Posterior cingulate gyrus (tissue), 11 donors: ENCODE results near the gene DMXL2.
A peak's percentile ranks its signal among the peaks of the same experiment; 100 is the strongest.
"Not testable (repeated sequence)": the region's sequence is repeated elsewhere in the genome, so short reads cannot be mapped to it uniquely, and the experiment has no call there.

ENCODE experiments used
- DNase-seq, 10 donors: peaks; one replicate each; pipeline versions ENCODE4 v3.0.0 to v3.0.0-alpha.2; 2020 to 2021; ENCODE audit warnings: mixed read lengths in 3 of 10
- intact Hi-C: fragments of 100-400 bp; cut with DNase I; formaldehyde crosslinking; loops from one replicate; pipeline ENCODE4 v1.15.1; 2023

DMXL2 gene

DNA sequence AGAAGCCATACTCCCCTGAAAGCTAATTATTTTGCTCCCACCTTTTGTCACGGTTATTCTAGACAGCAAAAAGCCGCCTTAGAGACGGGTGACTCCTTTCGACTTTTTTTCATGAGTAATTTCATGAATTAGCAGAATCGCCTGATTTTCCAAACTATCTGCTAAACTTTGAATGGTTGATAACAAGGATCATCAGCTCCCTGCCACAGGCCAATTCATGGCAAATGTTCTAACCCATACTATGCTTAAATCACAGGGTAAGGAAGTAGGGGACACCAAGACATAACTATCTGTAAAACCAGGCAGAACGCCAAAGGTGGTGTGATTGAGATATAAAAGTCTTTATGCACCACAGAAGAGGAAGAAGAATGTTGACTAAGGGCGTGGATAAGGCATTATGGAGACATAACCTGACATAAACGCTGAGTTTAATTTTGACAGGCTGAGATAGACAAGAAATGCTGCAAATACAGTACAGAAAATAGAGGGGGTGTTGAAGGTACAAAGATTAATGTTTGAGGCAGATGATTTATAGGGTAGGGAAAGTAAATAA, 891 bp upstream of the DMXL2 start:
- intact Hi-C loops, result loop anchor here (5.0 kb wide), 2 partner anchors 54 to 129 kb away; partner anchors contain the start of gene TMOD2
- no peak for DNase-seq

DNA sequence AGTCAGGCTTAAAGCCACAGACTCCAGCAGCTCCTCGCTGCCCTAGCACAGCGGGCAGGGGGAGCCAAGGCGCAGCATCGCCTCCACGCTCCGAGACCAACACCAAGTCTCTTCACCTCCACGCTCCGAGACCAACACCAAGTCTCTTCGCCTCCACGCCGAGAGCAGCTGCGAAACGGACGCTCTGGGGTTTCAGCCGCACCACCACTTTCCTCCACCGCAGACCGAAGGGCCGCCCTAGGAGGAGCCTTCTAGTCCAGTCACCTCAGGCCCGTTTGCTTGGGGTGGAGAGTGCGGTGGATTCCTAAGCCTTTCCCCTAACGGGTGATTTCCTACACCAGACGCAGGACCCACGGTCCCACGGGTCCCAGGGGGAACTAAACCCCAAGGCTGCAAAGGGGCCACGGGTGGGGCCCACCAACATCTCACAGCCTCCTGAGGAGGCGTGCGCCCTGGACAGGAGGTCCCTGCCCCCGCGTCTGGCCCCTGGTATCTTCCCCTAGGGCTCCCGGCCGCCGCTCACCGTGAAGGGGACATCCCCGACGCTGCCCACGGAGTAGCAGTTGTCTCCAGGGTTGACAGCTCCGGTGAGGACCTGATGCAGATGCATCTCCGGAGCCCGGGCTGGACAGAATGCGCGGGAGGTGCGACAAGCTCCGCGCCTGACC, 501 bp downstream of the DMXL2 start:
- intact Hi-C loops, result loop anchor here (5.0 kb wide), 2 partner anchors 55 to 130 kb away; partner anchors contain the start of gene TMOD2
- DNase-seq, result peak; percentile 42 to 92 (median 56)

DNA sequence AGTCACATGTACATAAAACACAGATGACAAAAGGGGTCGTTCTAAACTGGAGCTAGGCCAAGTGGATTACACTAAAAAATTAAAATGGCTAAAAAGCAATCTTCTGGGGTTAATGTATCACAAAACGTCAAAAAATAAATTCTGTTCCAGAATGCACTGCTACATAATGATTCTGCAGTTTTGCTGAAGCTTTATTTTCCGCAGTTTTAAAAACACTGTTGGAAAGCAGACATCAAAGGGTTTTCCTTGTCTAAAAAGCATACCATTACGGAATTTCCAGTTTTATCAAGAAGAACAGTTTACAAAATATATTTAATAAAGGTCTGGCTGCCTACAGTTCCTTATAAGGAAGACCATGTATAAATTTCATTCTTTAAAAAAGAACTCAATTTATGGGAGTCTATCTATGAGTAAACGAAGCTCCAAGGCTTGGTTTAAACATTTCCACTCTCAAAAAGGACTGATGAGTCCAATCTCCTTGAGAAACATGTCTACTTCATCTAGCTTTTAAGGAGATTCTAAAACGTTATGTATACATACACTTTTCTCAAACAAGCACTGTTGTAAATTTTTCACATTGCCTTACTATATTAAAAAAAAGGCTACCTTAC, 1.3 kb downstream of the DMXL2 start:
- intact Hi-C loops, result loop anchor here (5.0 kb wide), 2 partner anchors 56 to 131 kb away; partner anchors contain the start of gene TMOD2

DNA sequence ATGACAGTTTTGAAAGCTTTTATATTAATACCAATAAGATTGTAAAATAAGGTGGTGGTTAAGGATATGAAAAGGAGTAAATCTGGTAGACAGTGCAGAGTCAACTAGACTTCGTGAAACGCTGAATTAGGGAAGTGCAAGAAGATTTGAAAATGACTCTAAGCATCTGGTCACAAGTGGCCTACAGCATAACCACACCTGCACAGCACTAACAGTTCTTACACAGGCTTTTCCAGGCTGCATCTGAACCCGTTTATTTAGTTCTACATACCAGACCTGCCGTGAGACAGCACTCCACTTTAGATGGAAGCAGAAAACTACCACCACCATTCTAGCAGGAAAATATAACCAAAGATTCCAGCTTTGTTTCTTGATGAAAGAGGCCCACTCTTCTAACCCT, 1.9 kb downstream of the DMXL2 start:
- no peak for DNase-seq
- intact Hi-C loops, result loop anchor here (5.0 kb wide), 2 partner anchors 57 to 132 kb away; partner anchors contain the start of gene TMOD2

More for the DNA sequence above, 1.3 kb downstream of the DMXL2 start:
- DNase-seq, result no peak

DNA sequence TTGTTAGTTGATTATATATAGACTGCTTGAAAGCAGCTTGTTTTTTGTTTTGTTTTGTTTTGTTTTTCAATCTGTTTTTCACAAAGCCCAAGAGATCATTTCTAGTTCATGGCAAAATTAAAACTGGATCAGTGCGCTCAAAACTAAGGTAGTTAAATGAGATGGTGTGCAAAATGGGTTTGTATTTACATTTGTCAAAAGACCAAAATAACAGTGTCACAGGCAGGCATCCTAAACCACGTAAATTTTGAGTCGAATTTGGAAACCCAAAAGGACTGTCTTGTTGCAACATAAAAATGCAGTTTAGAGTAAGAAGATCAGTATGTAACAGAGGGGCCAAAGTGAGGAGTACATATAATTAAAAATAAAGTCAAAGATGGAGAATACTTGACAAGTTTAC, 2.4 kb downstream of the DMXL2 start:
- intact Hi-C loops, result loop anchor here (5.0 kb wide), 2 partner anchors 57 to 132 kb away; partner anchors contain the start of gene TMOD2
- DNase-seq, result no peak

DNA sequence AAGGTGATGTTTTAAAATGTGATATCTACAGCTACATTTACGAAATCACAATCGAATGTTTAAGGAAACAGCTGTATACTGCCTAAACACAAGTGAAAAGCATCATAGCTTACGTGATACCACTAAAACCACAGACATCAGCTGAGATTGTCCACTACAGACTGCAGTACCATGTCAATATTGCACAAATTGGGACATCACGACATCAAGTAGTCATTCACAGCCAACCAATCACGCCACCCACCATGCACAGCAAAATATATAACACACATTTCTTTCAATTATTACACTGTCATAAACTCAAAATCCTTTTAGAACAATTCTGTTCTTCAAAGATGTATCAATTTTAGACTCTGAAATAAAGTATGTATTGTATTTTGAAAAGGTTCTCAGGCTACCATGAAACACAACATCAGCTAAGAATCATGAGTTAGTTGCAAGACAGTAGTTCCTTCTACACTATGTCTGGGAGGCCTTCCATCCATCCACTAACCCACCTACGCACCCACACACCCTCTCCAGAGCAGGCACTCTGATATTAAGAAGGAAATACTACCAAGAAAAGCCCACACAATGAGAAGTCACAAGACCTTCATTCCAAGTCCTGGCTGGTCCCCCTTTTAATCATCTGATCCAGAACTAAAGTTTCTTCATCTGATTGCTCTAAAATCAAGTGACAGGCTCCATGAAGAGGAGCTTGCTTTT, 3.1 kb downstream of the DMXL2 start:
- DNase-seq, result peak in 1 of 10 donors; percentile 61
- intact Hi-C loops, result loop anchor here (5.0 kb wide), 2 partner anchors 58 to 133 kb away; partner anchors contain the start of gene TMOD2

DNA sequence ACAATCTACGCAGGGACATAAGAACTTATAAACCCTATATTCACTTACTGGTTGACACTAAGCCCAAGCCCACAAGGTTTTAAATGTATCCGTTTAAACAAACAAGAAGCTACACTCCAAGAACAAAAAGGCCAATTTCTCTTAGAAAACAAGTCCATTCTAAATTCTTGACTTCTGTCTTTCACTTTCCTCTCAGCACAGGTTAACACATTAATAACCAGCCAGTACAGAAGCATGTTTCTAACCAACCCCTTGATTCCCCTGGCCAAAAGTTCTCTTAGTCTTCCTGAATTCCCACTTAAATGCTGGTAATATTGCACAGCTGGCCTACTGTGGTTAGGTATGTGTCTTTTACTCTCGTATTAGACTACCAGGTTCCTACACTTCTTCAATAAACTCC, 4.7 kb downstream of the DMXL2 start:
- intact Hi-C loops, result no loop called here

DNA sequence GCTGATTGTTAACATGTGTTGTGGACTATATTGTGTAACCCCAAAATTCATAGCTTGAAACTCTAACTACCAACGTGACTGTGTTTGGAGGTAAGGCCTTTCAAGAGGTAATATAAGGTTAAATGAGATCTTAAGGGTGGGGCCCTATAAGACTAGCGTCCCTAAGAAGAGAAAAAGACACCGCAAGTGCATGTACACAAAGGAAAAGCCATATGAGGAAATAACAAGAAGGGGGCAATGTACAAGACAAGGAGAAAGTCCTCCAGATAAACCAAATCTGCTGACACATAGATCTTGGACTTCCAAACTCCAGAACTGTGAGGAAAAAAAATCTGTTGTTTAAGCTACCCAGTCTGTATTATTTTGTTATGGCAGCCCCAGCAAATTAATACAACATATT, 8.6 kb downstream of the DMXL2 start:
- DNase-seq, result no peak
- intact Hi-C loops, result no loop called here

More for the DNA sequence above, 4.7 kb downstream of the DMXL2 start:
- no peak for DNase-seq

DNA sequence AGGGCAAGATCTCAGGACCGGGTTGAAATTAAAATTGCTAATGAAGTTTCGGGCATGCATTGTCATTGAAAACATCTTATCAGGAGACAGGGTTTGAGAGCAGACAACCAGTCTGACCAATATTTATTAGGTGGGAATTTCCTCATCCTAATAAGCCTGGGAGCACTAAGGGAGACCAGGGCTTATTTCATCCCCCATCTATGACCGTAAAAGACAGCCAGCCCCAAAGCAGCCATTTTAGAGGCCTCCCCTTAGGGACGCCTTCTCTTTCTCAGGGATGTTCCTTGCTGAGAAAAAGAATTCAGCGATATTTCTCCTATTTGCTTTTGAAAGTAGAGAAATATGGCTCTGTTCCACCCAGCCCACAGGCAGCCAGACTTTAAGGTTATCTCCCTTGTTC, 9.9 kb downstream of the DMXL2 start:
- DNase-seq, intact Hi-C loops: not testable (repeated sequence)

DNA sequence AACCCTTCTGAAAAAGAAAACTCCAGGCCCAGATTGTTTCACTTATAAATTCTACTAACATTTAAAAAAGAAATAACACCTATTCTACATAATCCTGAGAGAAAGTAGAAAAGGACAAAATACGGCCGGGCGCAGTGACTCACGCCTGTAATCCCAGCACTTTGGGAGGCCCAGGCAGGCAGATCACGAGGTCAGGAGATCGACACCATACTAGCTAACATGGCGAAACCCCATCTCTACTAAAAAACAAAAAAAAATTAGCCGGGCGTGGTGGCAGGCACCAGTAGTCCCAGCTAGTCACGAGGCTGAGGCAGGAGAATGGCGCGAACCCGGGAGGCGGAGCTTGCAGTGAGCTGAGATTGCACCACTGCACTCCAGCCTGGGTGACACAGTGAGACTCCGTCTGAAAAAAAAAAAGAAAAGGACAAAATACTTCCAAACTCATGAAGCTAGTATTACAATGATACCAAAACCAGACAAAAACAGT, 19.1 kb downstream of the DMXL2 start:
- intact Hi-C loops, DNase-seq: not testable (repeated sequence)

DNA sequence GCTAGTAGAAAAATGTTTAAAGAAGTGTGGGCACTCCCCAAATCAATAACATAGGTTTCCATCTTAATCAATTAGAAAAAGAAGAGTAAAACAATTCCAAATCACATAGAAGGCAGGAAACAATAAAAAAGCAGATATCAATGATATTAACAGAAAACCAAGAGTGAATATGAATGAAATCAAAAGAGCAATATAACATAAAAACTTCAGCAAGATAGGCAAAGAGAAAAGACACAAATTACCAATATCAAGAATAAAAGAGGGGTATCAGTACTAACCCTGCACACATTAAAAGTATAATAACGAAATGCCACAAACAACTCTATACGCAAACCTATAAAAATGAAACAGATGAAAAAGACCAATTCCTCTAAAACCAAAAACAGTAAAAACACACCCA, 19.6 kb downstream of the DMXL2 start:
- no peak for DNase-seq
- intact Hi-C loops, result no loop called here

DNA sequence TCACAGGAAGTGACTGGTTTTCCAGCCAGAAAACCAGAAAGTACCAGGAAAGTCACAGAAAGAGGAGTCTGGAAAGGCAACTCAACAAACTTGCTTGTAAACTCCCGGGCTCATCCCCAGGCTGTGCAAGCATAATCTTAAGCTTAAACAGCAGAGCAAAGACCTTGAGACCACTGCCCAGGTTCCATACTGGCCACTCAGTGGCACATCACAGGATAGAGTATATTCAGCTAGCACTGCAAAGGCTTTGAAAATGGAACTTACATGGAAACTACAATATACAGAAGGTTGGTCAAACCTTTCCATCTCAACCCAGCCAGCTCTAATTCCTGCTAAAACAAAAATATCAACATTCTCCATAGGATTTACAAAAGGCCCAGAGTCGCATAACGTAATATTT, 20.1 kb downstream of the DMXL2 start:
- DNase-seq, result no peak

DNA sequence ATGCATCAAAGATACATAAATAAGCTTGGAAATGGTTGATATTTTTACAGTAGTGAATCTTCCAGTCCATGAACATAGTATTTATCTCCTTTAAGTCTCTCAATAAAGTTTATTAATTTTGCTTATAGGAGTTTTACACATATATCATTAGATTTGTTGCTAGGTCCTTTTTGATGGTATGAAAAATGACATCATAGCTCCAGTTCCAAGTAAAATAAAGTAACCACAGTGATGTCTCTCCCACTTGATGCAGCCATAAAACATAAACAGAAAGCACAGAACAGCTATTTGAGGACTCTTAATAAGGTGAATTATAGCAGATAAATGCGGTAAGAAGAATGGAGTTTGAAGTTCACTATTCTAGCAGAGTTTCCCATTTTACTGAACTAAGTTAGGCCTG, 20.8 kb downstream of the DMXL2 start:
- intact Hi-C loops, result no loop called here
- DNase-seq, result no peak

More for the DNA sequence above, 20.1 kb downstream of the DMXL2 start:
- intact Hi-C loops, result no loop called here

DNA sequence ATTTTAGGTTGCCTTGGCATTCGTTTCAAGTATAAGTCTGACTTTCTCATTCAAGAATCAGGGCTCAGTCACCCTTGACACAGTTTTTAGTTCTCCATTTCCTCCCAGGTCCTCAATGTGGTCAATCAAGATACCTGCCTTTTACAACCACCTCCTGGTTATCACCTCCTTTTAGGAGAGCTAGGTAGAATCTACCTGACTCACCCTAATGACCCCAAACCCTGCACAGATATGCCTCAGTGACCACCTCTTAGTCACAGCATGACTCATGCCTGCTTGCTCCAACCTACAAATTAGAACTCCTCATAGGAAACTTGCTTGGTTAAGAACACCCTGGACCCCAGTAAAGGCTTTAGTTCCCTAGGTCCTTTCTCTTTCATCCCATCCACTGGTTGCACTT, 22.5 kb downstream of the DMXL2 start:
- intact Hi-C loops, result no loop called here
- no peak for DNase-seq

DNA sequence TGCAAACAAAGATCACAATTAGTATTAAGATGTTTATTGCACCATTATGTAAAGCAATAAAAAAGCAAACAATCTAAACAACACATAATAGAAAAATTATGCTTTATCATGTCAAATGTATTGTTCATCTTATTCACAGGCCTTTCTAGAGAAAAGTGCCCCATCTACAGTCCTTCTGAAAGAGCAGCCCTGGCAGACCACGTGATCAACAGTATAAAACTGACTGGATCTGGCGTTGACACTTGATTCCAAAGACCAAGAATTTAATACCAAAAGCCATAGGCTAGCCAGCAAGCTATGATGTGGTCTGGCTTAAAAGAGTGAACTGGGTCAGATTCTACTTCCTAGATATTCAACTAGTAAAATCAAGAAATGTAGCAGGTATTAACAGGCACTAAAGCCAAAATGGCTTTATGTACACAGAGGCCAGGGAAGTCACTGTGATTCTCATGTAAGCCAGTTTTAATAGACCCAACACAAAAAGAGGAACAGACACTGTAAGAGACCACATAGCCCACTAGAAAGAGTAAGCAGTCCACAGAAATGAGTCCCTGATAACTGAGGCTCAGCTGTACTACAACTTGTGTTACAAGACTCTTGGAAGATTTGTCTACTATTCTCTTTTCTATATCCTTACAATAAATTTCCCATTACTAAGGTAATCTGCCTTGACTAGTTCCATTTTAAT, 32.5 kb downstream of the DMXL2 start:
- intact Hi-C loops, result no loop called here
- DNase-seq, result no peak

DNA sequence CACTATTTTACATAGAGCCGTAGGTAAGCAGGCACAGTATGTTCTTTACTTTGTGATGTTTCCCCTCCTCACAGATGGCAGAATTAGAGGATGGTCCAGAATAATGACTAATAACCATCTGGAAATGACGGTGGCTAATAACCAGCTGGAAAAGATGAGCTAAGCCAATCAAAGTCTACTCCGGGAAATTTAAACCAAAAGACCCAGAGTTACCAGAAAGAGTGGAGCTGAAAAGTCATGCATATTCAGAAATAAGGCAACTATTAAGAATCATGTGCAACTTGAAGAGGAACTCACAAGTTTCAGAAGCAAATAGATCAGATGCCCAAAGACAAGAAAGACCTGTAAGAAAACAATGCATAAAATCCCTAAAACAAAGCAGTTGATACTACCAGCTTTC, 33.6 kb downstream of the DMXL2 start:
- intact Hi-C loops, result no loop called here
- no peak for DNase-seq

DNA sequence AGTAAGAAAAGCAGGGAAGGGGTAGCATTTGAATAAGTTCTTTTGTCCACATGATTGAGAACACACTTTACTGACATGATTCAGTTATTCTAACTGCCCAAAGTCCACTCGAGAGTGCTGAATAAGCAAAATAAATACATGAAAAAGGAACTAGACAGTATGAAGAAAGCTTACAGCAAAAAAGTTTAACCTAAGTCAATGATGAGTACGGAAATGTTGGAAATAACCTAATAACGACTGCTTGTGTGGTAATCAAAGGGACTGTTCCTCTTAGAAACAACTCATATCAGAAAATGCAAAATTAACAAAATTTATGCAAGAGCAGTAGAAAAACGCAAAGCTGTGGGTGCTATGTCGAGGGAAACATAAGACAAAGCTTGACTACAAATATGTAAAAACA, 36.6 kb downstream of the DMXL2 start:
- intact Hi-C loops, result no loop called here
- no peak for DNase-seq

DNA sequence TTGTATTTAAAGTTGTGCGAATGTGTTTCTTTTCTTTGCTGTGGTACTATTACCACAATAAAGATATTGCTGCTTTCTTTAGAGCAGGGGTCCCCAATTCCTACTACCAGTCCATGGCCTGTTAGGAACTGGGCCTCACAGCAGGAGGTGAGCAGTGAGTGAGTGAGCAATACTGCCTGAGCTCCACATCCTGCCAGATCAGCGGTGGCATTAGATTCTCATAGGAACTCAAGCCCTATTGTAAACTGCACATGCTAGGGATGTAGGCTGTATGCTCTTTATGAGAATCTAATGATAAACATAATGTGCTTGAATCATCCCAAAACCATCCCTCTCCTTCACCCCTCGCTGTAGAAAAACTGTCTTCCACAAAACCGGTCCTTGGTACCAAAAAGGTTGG, 41.6 kb downstream of the DMXL2 start:
- no peak for DNase-seq
- intact Hi-C loops, result no loop called here

DNA sequence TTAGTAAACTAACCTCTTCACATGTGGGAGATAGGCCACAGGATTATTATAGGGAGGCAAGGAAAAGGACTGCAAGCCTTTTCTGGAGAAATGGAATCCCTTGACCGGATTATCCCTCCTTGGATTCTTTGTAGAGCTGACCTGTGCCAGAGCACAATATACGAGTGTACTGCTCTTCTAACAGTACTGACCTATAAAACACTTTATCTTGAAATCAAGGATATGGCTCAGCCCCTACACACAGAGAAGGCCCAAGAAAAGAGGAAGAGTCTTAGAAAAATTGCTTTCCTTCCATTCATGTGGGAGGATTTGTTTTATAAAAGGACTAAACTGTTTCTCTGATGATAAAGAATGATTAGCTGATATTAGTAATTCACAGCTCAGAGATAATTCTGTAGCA, 42.2 kb downstream of the DMXL2 start:
- DNase-seq, result no peak
- intact Hi-C loops, result no loop called here

DNA sequence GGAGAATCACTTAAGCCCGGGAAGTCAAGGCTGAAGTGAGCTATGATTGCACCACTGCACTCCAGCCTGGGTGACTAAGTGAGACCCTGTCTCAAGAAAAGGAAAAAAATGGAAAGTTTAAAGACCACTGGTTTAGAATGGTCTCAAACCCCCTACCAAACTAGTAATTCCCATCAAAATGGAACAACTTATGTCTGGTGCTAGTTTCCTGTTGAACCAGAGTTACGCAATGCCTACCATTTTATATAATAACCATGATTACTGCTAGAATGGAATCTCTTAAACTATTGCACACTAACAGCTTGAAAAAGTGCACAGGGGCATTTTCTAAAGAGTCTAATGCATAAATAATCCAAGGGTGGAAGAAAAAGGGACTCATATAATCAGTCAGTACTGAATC, 43.6 kb downstream of the DMXL2 start:
- DNase-seq, result no peak
- intact Hi-C loops, result no loop called here
